ENCODE measurements around the gene GLYAT.
A peak's percentile ranks its signal among the peaks of the same experiment; 100 is the strongest.

Gene GLYAT

GRCh38 chr11:58731819-58732218 lies at the start of gene GLYAT:
TSS of gene GLYAT (minus strand) at chr11:58731943. CDS start at chr11:58724496, 7,447 bp downstream.
- no peaks in the 10 kb centered on the region for H3K36me3 Mint-ChIP-seq (ENCODE audit: low read depth)
- H3K9me3 Mint-ChIP-seq: no peaks in the 10 kb centered on the region
- H3K4me3 Mint-ChIP-seq: no peak within 1 kb of the TSS
- H3K27ac Mint-ChIP-seq: no peak within 1 kb of the TSS
- ATAC-seq: no peak
- no peaks in the 10 kb centered on the region for H3K27me3 Mint-ChIP-seq
- H3K4me1 Mint-ChIP-seq: peaks cover 17% of the 10 kb centered on the region
- no peak for DNase-seq

DNA sequence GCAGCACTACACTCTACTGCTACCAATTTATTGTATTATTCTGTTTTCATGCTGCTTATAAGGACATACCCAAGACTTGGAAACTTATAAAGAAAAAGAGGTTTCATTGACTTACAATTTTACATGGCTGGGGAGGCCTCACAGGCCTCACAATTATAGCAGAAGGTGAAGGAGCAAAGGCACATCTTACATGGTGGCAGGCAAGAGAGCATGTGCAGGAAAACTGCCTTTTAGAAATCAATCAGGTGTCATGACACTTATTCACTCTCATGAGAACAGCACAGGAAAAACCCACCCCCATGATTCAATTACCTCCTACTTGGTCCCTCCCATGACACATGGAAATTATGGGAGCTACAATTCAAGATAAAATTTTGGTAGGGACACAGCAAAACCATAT lies 49.6 kb upstream of the GLYAT start:
- Mint-ChIP-seq H3K27me3 (no peaks in the 10 kb centered on the region), H3K4me3 (no peak overlapping the region), H3K36me3 (ENCODE audit: low read depth) (no peaks in the 10 kb centered on the region), H3K9me3 (peaks cover 5% of the 10 kb centered on the region), H3K27ac (no peak overlapping the region), H3K4me1 (no peaks in the 10 kb centered on the region)
- ATAC-seq (no peak), DNase-seq (no peak)

- no peak for DNase-seq
- ATAC-seq: no peak
- no peaks in the 10 kb centered on the region for H3K27me3 Mint-ChIP-seq
- H3K27ac Mint-ChIP-seq: no peak overlapping the region
- no peaks in the 10 kb centered on the region for H3K4me1 Mint-ChIP-seq
- no peak overlapping the region for H3K4me3 Mint-ChIP-seq
- peaks cover 5% of the 10 kb centered on the region for H3K9me3 Mint-ChIP-seq
- H3K36me3 Mint-ChIP-seq (ENCODE audit: low read depth): no peaks in the 10 kb centered on the region
These were observed 48.8 kb upstream of the GLYAT start for GRCh38 chr11:58780578-58780977.

- no peaks in the 10 kb centered on the region for H3K27me3 Mint-ChIP-seq
- H3K9me3 Mint-ChIP-seq: peaks cover 5% of the 10 kb centered on the region
- ATAC-seq (no peak), DNase-seq (no peak)
- no peaks in the 10 kb centered on the region for H3K4me1 Mint-ChIP-seq
- no peak overlapping the region for H3K4me3 Mint-ChIP-seq
- no peaks in the 10 kb centered on the region for H3K36me3 Mint-ChIP-seq (ENCODE audit: low read depth)
- H3K27ac Mint-ChIP-seq: no peak overlapping the region
These were observed 45.4 kb upstream of the GLYAT start for GRCh38 chr11:58776891-58777710.

DNA sequence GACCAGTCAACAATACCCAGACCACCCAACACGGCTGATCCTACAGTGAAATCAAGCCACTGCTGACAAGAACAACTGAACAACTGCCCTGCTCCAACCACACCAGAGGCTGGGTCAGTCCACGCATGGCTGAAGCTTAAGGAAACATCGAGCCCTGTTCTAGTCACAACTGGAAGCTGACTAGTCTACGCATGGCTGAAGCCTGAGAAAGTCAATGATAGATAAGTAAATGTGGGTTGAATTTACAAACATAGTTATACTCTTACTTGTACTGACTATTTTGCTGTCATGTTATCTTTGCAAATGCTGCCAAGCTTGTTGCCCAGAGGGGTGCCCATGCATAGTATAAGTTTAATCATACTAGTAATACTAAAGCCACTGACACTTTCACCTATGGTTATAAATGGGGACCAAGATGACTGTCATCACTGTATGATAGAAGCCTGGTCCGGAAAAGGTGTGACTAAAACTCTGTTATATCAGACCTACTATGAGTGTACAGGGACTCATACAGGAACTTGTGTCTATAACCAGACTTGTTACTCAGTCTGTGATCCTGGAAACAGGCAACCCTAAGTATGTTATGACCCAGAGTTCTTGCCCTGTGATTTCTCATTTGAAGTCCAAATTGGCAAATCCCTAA lies 43.4 kb upstream of the GLYAT start:
- Mint-ChIP-seq H3K4me3 (no peak overlapping the region), H3K27ac (no peak overlapping the region), H3K27me3 (no peaks in the 10 kb centered on the region), H3K36me3 (ENCODE audit: low read depth) (no peaks in the 10 kb centered on the region), H3K4me1 (peaks cover 7% of the 10 kb centered on the region), H3K9me3 (no peaks in the 10 kb centered on the region)
- DNase-seq (no peak), ATAC-seq (no peak)

GRCh38 chr11:58774164-58774593 lies 42.4 kb upstream of the GLYAT start:
- H3K9me3 Mint-ChIP-seq: no peaks in the 10 kb centered on the region
- H3K27me3 Mint-ChIP-seq: peaks cover 3% of the 10 kb centered on the region
- H3K36me3 Mint-ChIP-seq (ENCODE audit: low read depth): no peaks in the 10 kb centered on the region
- no peak overlapping the region for H3K27ac Mint-ChIP-seq
- no peak overlapping the region for H3K4me3 Mint-ChIP-seq
- no peak for ATAC-seq
- no peak for DNase-seq
- peaks cover 7% of the 10 kb centered on the region for H3K4me1 Mint-ChIP-seq

GRCh38 chr11:58773337-58773736 lies 41.6 kb upstream of the GLYAT start:
- no peaks in the 10 kb centered on the region for H3K36me3 Mint-ChIP-seq (ENCODE audit: low read depth)
- H3K27me3 Mint-ChIP-seq: peaks cover 3% of the 10 kb centered on the region
- peaks cover 7% of the 10 kb centered on the region for H3K4me1 Mint-ChIP-seq
- no peaks in the 10 kb centered on the region for H3K9me3 Mint-ChIP-seq
- H3K4me3 Mint-ChIP-seq: no peak overlapping the region
- H3K27ac Mint-ChIP-seq: no peak overlapping the region
- no peak for DNase-seq
- ATAC-seq: no peak

DNA sequence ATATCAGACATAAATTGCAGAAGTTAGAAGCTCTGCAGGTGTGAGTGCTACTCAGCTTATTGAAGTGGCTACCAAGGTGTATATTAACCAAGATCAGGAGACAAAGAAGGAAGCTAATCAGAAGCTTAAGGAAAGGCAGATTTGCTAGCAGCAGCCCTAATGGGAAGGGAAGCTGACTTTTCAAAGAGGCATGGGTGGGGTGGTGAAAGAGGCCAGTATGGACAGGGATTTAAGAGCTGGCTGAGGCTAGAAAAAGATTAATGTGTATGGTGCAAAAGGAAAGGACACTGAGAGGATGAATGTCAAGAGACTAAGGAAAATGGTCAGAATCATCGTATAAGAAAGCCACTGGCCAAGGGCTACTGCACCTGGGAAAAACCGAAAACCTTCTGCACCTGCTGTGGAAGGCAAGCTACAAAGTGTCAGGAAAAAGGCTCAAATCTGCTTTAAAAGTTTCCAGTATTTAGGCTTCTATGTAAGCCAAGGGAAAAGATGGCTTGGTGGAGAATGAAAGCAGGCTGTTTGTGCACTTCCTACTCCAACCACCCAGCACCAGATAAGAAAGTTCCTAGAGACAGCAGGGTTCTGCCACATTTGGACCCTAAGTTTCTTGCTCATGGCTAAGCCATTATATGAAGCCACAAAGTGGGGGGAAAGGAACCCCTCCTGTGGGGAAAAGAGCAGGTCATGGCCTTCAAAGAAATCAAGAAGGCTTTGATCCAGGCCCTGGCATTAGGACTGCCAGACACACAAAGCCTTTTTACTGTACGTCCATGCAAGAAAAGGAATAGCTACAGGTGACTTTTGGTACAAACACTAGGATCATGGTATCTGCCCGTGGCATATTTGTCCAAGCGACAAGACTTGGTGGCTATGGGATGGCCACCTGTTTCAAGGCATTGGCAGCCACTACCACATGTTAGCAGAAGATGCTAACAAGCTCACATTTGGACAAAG lies 40.9 kb upstream of the GLYAT start:
- ATAC-seq: no peak
- Mint-ChIP-seq H3K36me3 (ENCODE audit: low read depth) (no peaks in the 10 kb centered on the region), H3K27me3 (peaks cover 3% of the 10 kb centered on the region), H3K9me3 (no peaks in the 10 kb centered on the region), H3K4me1 (peaks cover 7% of the 10 kb centered on the region), H3K4me3 (no peak overlapping the region), H3K27ac (no peak overlapping the region)
- DNase-seq: no peak

- Mint-ChIP-seq H3K4me3 (no peak overlapping the region), H3K27ac (no peak overlapping the region), H3K9me3 (no peaks in the 10 kb centered on the region), H3K36me3 (ENCODE audit: low read depth) (no peaks in the 10 kb centered on the region), H3K4me1 (peaks cover 7% of the 10 kb centered on the region), H3K27me3 (peaks cover 3% of the 10 kb centered on the region)
- DNase-seq (no peak), ATAC-seq (no peak)
These were observed 39.7 kb upstream of the GLYAT start for GRCh38 chr11:58771458-58771855.

DNA sequence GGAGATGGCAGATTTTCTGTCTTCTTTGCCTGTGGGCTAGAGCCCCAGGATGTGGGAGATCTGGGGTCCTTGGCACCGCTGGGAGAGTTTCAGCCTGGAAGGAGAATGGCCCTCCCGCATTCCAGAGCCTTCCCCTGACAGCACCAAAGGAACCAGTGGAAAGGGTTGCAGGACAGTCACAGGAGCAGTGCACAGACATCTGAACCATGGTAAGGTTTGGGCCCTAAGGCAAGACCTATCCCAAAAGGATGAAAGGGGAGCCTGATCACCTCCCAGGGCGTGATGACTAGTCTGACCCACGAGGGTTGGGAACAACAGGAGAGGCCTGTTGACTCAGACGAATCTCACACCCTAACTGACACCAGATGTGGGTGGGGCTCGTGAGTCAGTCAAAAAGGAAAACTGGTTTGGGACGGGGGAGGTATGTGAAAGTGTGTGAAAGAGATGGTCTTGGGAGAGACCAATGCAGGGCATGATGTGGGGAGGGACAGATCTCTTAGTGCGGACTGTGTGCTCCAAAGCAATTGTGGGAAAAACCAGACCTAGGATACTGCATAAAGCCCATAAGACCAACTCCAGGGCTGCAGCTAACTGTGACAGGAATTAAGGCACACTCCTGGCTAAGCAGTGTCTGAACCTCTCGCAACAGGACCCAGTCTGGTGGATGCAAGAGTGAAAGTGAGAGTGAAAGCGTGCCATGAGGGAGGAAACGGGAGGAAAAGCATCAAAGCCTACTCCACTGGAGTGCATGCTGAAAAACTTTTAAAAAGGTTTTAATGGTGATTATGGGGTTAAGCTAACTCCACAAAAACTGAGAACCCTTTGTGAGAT lies 39.1 kb upstream of the GLYAT start:
- peaks cover 5% of the 10 kb centered on the region for H3K27me3 Mint-ChIP-seq
- no peaks in the 10 kb centered on the region for H3K36me3 Mint-ChIP-seq (ENCODE audit: low read depth)
- H3K9me3 Mint-ChIP-seq: no peaks in the 10 kb centered on the region
- H3K4me1 Mint-ChIP-seq: peaks cover 7% of the 10 kb centered on the region
- ATAC-seq (peak; percentile 75), DNase-seq (peak; percentile 7)
- no peak overlapping the region for H3K4me3 Mint-ChIP-seq
- H3K27ac Mint-ChIP-seq: no peak overlapping the region

DNA sequence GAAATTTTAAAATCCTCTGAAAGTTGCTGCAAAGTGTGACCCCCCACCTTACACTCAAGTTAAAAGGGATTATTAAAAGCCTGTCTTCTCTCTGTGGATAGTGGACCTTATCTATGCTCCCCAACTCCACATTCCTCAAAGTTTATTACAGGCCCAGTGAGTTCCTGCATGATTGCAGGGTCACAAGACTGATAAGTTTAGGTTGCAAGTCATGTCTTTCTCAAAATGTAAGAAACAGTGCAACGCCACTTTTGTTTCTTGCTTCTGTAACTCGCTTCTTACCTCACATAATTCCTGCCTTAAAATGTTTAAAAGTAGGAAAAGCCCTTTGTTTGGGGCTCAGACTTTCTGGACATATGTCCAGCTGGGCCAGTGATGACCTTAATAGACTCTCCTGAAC lies 38.4 kb upstream of the GLYAT start:
- no peak overlapping the region for H3K4me3 Mint-ChIP-seq
- no peaks in the 10 kb centered on the region for H3K9me3 Mint-ChIP-seq
- no peak for ATAC-seq
- H3K27ac Mint-ChIP-seq: no peak overlapping the region
- peaks cover 7% of the 10 kb centered on the region for H3K4me1 Mint-ChIP-seq
- H3K27me3 Mint-ChIP-seq: peaks cover 6% of the 10 kb centered on the region
- no peaks in the 10 kb centered on the region for H3K36me3 Mint-ChIP-seq (ENCODE audit: low read depth)
- DNase-seq: no peak

GRCh38 chr11:58769308-58769707 lies 37.6 kb upstream of the GLYAT start:
- ATAC-seq: no peak
- Mint-ChIP-seq H3K27me3 (peaks cover 8% of the 10 kb centered on the region), H3K4me1 (peaks cover 7% of the 10 kb centered on the region), H3K4me3 (no peak overlapping the region), H3K9me3 (peaks cover 2% of the 10 kb centered on the region), H3K36me3 (ENCODE audit: low read depth) (no peaks in the 10 kb centered on the region), H3K27ac (no peak overlapping the region)
- no peak for DNase-seq

DNA sequence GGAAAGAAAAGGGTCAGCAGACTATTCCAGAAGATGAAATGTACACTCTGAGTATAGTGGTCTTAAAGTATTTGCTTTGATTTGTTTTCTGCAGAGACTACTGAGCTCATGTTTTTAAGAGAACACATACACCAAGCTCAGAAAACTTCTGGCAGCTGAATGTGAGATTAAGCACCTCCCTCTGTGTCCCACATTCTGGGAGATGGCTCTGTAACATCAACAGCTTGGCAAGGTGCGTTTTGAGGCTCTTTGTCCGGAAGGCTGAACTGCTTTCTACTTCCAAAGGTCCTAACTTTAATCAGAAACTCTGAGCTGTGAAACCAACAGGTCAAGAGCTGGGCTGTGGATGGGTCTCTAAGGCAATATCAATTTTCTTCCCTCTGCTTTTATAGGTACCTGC lies 36.4 kb upstream of the GLYAT start:
- Mint-ChIP-seq H3K27ac (no peak overlapping the region), H3K4me1 (peaks cover 7% of the 10 kb centered on the region), H3K9me3 (peaks cover 5% of the 10 kb centered on the region), H3K27me3 (peaks cover 8% of the 10 kb centered on the region), H3K36me3 (ENCODE audit: low read depth) (no peaks in the 10 kb centered on the region), H3K4me3 (no peak overlapping the region)
- ATAC-seq (no peak), DNase-seq (no peak)

- peaks cover 5% of the 10 kb centered on the region for H3K9me3 Mint-ChIP-seq
- no peaks in the 10 kb centered on the region for H3K36me3 Mint-ChIP-seq (ENCODE audit: low read depth)
- ATAC-seq: no peak
- H3K4me1 Mint-ChIP-seq: no peaks in the 10 kb centered on the region
- DNase-seq: no peak
- H3K4me3 Mint-ChIP-seq: no peak overlapping the region
- H3K27me3 Mint-ChIP-seq: peaks cover 10% of the 10 kb centered on the region
- H3K27ac Mint-ChIP-seq: no peak overlapping the region
These were observed 33.3 kb upstream of the GLYAT start for GRCh38 chr11:58765078-58765477.

Measured in activated naive CD8-positive, alpha-beta T cell treated with anti-CD3 and anti-CD28 coated beads, Interleukin-2, amount 50 U/mL, for 24 hours (primary cell).